GM15510 (cell line): Measurements from ENCODE around the gene FAM241B.

Source experiments
- POLR2A ChIP-seq: IDR thresholded peaks from 3 replicates; pipeline ENCODE4 v1.6.1; 2011; ENCODE audit warnings: borderline replicate concordance; ENCODE audit not compliant: insufficient read length; ENCODE audit errors: extremely low read depth

Gene FAM241B

DNA sequence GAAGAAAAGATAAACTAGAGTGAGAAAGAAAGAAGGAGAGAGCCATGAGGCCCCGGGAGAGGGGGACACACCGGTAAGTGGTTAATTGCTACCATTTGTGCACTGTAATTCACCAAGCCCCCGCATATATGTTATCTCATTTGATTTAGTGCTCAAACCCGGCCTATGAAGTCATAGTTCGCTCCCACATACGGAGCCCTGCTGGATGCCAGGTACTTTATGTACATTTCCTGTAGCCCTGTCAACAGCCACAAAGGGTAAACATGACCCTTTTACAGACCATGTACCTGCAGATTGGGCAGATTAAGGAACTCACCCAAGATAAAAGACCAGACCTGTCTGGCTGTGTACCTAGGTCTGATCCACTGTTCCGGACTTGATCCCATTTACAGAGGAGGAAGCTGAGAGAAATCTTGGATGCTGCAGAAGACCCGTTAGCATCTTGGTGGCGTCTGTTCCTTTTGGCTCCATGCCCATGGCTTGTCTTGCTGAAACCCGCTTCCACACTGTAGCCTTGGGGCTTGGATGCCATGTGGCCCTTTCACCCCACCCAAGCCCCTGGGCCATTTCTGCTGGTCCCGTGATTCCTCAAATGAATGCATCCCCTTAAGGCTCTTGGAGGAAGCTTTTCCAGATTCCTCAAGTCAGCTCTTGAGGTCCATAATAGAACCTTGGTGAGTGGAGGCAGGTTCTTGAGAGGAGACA is 32.3 kb downstream of the FAM241B start:
- TF ChIP-seq POLR2A, result no peak

DNA sequence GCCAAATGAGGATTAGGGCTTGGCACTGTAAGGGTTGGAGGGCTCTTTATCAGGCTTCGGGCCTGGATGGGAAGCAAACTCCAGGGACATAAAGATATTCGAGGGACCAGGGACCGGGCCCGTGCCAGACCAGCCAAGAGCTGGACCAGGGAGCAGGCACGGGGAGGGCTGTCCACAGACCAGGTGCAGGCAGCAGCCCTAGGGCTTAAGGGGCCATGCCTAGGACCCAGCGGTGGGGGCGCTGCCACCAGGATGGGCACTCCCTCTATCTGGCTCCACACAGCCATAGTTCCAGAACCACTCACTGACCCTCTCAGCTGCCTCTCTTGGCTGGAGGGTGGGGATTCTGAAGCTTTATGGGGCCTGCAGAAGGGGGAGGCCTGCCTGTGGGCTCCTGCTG is 32.9 kb downstream of the FAM241B start:
- TF ChIP-seq POLR2A, result no peak

DNA sequence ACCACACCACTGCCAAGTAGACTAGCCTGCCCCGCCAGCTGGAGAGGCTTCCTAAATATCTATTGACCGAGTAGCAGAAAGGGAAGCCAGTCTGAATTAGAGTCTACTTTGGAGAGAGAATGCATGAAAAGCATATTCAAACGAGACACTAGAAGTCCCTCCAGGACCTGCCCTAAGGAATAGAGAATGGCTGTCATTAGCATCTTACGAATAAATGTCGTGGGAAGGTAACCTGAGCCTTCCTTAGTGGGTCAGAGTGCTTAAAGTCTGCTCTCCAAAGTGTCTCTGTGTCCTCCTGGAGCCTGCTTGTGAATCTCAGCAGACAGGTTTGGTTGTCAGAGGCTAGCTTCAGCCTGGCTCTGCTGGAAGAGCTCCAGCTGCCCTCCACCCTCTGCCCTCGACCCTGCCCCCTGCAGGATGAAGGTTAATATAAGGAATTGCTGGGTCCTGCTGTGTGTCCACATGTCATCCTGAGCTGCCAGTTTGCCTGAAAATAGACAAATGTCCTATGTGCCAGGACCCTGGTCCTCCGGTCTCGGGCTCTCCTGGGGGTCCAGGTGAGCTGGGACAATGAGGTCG is 33.4 kb downstream of the FAM241B start:
- TF ChIP-seq POLR2A, result no peak

DNA sequence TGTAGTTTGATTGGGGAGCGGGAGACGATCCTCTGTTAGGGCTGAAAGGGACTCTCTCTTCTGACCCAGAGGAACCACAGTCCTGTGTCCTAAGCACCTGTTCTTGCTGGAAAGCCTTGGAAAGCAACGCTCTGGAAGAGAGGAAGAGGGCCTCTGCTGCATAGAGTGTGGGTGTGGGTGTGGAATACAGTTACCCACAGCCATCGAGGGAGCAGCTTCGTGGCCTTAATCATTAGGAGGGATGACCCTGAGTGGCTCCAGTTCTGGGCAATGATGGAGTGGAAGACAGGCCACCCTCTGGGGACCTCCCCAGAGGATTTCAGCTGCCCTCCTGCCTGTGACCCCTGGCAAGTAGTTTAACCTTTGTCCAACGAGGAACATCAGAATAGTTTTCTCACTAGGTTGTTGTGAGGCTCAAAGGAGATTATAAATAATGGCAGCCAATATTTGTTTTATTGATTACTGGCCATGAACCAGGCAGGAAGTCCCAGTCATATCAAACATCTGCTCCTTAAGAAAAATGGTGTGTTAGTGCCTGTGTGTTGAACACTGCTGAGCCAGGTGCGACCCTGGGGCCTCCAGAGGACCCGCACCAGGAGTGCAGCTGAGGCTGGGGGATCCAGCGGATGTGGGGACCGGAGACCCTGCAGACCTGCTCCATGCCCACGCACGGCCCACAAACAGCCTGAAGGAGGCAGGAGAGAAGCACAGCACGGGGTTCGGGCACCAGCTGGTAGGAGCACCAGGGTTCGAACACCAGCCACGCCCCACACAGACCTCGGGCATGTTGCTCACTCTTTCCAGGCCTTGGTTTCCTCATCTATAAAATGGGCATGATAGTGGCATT is 35.6 kb downstream of the FAM241B start:
- no peak for TF ChIP-seq POLR2A

DNA sequence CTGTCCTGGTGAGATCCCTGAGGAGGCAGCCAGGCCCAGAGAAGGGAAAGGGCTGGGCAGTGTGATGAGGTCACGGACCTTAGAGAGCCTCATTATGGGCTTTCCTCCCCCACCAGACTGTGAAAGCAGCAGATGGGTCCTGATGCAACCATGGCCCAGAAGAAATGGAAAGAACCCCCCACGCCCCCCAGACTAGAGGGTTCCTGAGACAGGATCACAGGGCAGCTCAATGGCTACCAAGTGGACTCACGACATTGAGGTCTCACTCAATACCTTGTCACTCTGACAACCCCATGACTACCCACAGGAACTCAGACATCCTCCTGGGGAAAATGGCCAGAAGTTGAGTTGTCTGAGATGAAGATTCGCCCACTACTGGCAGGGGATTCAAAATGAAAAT is 36.7 kb downstream of the FAM241B start:
- TF ChIP-seq POLR2A, result no peak

DNA sequence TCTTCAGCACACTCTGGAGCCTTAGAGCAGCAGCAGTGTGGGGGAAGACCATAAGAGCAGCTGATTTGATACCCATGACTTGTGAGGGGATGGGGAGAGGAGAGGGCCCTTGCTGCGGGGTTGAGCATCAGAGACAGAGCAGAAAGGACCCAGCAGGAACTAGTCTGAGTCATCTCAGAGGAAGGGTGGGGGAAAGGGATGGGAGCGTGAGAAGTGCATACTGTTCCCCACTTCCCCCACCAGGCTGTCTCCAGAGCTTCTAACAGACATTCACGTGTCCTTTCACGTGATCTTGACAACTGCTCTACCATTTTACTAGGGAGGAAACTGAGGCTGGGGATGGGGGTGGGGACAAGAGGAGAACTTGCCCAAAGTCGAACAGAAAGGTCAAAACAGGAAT is 38.7 kb downstream of the FAM241B start:
- no peak for TF ChIP-seq POLR2A

DNA sequence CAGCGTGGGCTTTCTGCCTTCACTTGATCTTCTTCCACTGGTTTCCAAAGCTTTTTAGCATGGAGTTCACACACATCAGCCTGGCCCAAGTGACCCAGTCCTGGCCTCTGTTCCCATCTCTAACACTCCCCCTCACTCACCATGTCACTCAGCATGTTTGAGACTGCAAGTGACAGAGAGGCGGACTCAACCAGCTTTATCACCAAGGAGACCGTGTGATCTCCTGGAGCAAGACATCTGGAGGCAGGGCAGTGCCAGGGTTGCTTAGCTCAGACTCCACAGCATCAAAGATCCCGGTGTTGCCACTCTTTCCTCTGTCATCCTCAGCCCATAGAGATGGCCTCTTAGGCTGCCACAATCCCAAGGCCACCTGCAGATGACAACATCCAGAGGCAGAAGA is 39.4 kb downstream of the FAM241B start:
- TF ChIP-seq POLR2A, result no peak

DNA sequence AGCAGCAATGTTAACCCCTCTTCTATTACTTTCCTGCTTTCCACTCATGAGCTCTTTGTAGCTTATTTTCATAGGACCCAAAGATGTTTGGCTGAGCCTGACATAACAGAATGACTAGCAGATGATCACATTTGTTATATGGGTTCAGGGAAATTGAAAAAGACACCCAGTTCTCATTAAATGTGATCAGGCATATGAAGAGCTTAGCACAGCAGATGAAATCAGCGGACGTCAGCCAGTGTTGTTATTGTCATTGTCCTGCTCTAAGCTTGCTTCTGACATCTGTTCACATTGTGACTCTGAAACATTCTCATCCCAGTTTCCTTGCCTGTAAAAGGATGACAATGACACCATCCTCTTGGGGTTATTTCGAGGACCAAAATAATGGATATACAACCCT is 43.5 kb downstream of the FAM241B start:
- TF ChIP-seq POLR2A, result no peak

DNA sequence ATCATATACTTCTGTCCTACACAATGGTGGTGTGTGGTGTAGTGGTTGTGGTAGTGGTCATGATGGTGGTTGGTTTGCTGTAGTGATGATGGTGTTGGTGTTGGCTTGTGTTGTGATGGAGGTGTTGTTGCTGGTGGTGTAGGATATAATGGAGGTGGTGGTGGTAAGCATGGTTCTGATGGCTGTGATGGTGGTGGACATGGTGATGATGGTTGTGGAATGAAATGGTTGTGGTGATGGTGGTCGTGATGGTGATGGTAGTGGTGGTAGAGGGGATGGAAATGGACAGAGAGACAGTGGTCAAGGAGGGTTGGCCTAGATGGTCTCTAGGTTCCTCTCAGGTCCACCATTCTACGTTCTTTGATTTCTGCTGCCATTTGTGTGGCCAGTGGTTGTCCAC is 44.7 kb downstream of the FAM241B start:
- no peak for TF ChIP-seq POLR2A

DNA sequence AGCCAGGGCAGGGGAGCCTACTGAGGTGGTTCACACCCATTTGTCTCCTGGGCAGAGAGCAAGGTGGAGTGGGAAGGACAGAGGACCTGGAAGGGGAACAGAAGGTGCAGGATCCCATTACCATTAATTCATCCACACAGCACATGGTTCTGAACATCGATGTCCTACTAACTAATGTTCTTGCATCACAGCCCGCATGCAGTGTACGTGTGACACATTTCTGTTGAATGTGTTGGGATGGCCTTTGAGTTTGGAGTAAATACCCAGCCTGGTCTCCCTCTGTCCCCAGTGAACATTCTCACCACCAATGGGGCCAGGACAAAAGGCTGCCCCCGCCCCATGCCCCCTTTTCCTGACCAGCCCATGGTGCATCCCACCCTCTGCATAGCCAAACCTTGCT is 46.3 kb downstream of the FAM241B start:
- no peak for TF ChIP-seq POLR2A

DNA sequence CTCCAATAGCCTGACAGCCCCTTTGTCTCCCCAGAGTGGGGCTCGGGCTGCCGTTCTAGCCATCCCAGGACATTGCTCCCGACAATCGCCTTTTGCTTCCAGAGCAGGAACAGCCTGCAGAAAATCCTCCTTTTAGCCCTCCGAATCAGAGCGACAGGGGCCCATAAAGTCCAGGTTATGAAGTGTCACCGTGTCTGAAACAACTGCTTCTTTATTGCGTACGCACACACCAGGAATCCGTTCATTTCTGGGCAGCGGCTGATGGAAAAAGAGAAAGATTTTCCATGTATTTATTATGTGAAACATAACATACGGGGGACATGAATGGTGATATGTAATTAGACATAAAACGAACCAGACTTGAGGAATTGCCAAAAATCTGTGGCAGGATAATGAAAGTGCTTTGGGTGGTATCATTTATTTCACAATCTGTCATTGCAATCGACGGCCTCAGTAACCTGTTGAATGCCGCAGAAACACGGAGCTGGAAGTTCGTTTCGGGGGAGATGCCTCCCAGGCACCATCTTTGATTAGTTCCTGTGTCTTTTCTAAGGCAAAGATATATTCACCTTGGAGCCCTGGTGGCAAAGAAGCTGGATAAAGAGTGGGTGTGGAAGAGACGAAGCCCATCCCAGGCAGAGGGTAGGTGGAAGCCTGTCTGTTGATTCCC is 48.1 kb downstream of the FAM241B start:
- TF ChIP-seq POLR2A, result no peak

DNA sequence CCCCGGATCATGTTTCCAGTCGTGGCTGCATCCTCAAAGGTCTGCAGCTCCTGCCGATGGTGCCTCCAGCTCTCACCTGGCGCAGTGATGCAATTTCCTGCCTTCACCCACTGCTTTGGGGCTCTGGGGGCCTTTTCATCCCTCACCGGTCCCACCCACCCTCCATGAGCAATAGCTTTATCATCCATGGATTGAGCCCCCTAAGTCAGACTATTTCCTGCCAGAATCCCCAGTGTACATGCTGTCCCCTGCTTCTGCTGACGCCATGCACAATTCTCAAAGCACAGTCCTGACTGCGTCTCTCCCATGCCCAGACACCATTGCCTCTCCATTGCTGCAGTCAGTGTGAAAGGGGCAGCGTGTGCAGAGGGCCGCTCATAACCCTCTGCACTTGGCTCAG is 49.7 kb downstream of the FAM241B start:
- no peak for TF ChIP-seq POLR2A

DNA sequence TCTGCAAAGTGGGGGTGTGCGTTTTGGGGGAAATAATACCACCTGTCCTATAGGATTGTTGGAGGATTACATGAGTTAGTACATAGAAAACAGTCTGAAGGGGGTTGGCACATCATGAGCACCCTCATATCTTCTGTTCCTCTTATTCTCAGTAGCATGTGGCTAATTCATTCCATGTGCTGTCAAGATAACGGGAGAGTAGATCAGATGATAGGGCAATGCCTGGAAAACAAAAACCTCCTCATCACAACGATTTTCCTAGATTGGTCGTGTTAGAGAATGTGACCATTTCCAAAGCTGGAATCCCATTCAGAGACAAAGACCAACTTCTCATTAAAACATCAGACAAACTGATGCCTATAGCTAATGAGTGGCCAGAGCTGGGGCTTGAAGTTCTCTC is 50.6 kb downstream of the FAM241B start:
- TF ChIP-seq POLR2A, result no peak

DNA sequence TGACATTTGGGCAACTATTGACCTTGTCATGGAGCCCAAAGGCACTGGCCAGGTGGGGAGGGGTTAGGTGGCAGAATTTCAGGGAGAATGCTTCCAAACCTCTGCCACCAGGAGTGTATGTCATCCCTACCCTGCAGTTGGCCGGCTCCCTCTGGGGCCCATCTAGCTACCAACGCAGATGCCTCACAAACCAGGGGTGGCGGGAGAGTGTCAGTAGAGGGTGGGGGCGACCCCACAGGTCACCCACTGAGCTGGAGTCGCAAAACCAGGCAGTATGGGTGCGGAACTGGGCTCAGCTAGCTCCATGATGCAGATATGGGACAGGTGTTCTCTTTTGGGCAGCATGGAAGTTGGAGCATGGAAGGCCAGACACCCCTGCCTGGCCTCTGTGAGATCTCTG is 51.4 kb downstream of the FAM241B start:
- TF ChIP-seq POLR2A, result no peak

DNA sequence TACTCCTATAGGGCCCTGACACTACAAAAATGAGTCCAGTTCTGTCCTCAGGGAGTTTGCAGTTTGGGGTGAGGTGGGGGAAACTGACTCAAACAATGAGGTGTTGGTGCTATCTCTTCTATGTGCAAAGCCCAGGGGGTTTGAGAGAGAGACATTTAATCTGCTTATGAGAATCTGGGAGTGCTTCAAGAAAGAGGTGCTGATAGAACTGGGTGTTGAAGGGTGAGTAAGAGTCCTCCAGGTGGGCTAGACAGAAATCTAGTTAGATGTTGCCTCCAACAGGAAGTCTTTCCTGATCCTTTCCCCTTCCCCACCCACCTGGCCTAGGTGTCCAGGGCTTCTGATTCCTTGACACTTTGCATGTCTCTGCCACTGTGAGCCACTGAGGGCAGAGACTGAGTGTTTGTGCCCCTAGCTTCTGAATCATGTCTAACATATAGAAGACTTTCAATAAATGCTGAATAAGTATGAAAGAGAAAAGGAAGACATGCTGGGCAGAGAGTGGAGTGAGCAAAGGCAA is 53.0 kb downstream of the FAM241B start:
- TF ChIP-seq POLR2A, result no peak
